RWPE1 (cell line): ENCODE data around the gene AADAC.
"Not testable (repeated sequence)": the region's sequence is repeated elsewhere in the genome, so short reads cannot be mapped to it uniquely, and the experiment has no call there.

Source experiments
- CTCF ChIA-PET: fragments of 350-600 bp; sonication (Branson Sonifier 250); formaldehyde crosslinking; extraction: SDS; loops from one replicate; lab custom pipeline; 2021; lab: Yijun Ruan, JAX
- POLR2A ChIA-PET: fragments of 400-600 bp; formaldehyde crosslinking; extraction: SDS; loops from one replicate; lab custom pipeline; 2020; ENCODE audit warnings: antibody characterized with exemption; ENCODE audit not compliant: low non-redundant PET; lab: Yijun Ruan, JAX
- DNase-seq: peaks from one replicate; pipeline ENCODE4 v3.0.0; 2012; ENCODE audit warnings: low spot score
- H3K27ac ChIP-seq: fragments of 450-650 bp; 2 replicates; pipeline ENCODE4 v1.5.1; 2017
- CTCF ChIP-seq: fragments of 450-650 bp; conservative IDR thresholded peaks from 2 replicates; pipeline ENCODE4 v1.5.1; 2017; ENCODE audit warnings: low read depth, mild to moderate bottlenecking

AADAC gene

GRCh38 chr3:151794080-151794479 lies 19.8 kb upstream of the AADAC start:
- no peak overlapping the region for H3K27ac ChIP-seq
- TF ChIP-seq CTCF = no peak
- DNase-seq = no peak
- ChIA-PET POLR2A (no interaction called here), CTCF (no interaction called here)

- CTCF ChIA-PET = no interaction called here
- POLR2A ChIA-PET = no interaction called here
- peak; percentile 64 for DNase-seq
- peak overlapping the region; percentile 67 for H3K27ac ChIP-seq
- no peak for TF ChIP-seq CTCF
Measured at GRCh38 chr3:151795276-151795675, 18.6 kb upstream of the AADAC start.

- no peak for TF ChIP-seq CTCF
- DNase-seq = no peak
- ChIA-PET CTCF (no interaction called here), POLR2A (no interaction called here)
- no peak overlapping the region for H3K27ac ChIP-seq
Measured at GRCh38 chr3:151796105-151796680, 17.7 kb upstream of the AADAC start.

- no peak for DNase-seq
- CTCF ChIA-PET = no interaction called here
- POLR2A ChIA-PET = no interaction called here
- H3K27ac ChIP-seq = no peak overlapping the region
- no peak for TF ChIP-seq CTCF
Measured at GRCh38 chr3:151798466-151798865, 15.4 kb upstream of the AADAC start.

DNA sequence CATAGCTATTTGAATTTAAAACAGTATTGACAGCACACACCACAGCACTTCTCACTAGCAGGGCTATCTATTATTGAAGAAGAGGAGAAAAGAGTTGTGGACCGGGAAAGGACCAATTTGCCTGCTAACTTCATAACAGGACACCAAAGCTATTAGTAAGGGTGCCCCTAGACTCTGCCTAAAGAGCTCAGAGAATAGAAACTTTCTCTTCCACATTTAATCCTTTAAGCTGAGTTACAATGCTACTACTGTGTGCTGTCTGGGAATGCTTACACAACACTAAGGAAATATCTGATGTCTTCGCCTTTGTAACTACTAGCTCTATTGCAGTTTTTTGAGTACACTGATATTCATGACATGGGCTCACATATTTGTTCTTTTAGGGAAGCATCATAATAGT lies 13.5 kb upstream of the AADAC start:
- no peak for DNase-seq
- H3K27ac ChIP-seq = no peak overlapping the region
- ChIA-PET POLR2A (no interaction called here), CTCF (interaction anchor here (0.6 kb wide), 1 partner anchor 23 kb away, joined by 3 read pairs; no protein-coding TSS in a partner anchor)
- no peak for TF ChIP-seq CTCF

- CTCF ChIA-PET = no interaction called here
- no peak for DNase-seq
- H3K27ac ChIP-seq = no peak overlapping the region
- POLR2A ChIA-PET = no interaction called here
- no peak for TF ChIP-seq CTCF
Measured at GRCh38 chr3:151804267-151804666, 9.6 kb upstream of the AADAC start.

DNA sequence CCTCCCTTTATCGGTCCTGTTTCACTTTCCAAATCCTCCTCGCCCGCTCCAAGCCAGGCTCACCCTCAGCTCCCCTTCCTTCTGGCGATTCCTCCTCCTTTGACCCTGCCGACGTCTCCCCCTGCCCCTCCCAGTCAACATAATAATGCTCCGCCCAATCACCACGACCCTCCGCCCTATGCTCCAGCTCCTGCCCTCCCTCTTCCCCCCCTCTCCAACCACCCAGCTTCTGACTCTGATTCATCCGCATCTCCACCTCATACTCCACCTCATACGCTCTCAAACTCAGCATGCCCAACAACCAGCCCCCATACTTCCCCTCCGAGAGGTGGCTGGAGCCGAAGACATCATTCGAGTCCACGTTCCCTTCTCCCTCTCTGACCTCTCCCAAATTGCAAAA lies 7.1 kb upstream of the AADAC start:
- no peak for DNase-seq
- no peak for TF ChIP-seq CTCF
- no peak overlapping the region for H3K27ac ChIP-seq
- ChIA-PET CTCF (no interaction called here), POLR2A (no interaction called here)

- H3K27ac ChIP-seq, POLR2A ChIA-PET, DNase-seq, CTCF ChIA-PET: not testable (repeated sequence)
Measured at GRCh38 chr3:151808926-151809325, 5.0 kb upstream of the AADAC start.
